H9 (cell line): ENCODE data around the gene AGTRAP. TPM values are rescaled to one million over a fixed set of nuclear protein-coding genes. Genes with fewer than 3 reads are reported as not detected.

Experiments
- DNase-seq: peaks from one replicate; pipeline ENCODE4 v3.0.0-alpha.2; 2017
- H2AFZ ChIP-seq: one replicate; pipeline ENCODE4 v1.6.1; 2013; ENCODE audit warnings: mild to moderate bottlenecking, low read length, control low read depth, moderate library complexity
- H2AK5ac ChIP-seq: 2 replicates; pipeline ENCODE4 v1.6.1; 2013; ENCODE audit warnings: low read length, control low read depth, mixed read lengths; ENCODE audit not compliant: insufficient read length
- H2BK120ac ChIP-seq: one replicate; pipeline ENCODE4 v1.6.1; 2013; ENCODE audit warnings: low read depth, mild to moderate bottlenecking, low read length, control low read depth, inconsistent platforms; ENCODE audit not compliant: poor library complexity, severe bottlenecking
- H2BK12ac ChIP-seq: 2 replicates; pipeline ENCODE4 v1.6.1; 2013; ENCODE audit warnings: low read length, control low read depth, mixed read lengths, low read depth; ENCODE audit not compliant: insufficient read length
- H2BK15ac ChIP-seq: 2 replicates; pipeline ENCODE4 v1.6.1; 2013; ENCODE audit warnings: low read depth, low read length, control low read depth
- H2BK20ac ChIP-seq: one replicate; pipeline ENCODE4 v1.6.1; 2013; ENCODE audit warnings: low read depth, mild to moderate bottlenecking, low read length, control low read depth, inconsistent platforms; ENCODE audit not compliant: poor library complexity, severe bottlenecking
- H2BK5ac ChIP-seq: 2 replicates; pipeline ENCODE4 v1.6.1; 2013; ENCODE audit warnings: low read length, control low read depth, mixed read lengths; ENCODE audit not compliant: insufficient read length
- H3K14ac ChIP-seq: 2 replicates; pipeline ENCODE4 v1.6.1; 2013; ENCODE audit warnings: low read length, control low read depth; ENCODE audit not compliant: insufficient read depth
- H3K18ac ChIP-seq: 2 replicates; pipeline ENCODE4 v1.6.1; 2013; ENCODE audit warnings: low read depth, mild to moderate bottlenecking, mixed read lengths, low read length, control low read depth; ENCODE audit not compliant: insufficient read length
- H3K23ac ChIP-seq: 2 replicates; pipeline ENCODE4 v1.6.1; 2013; ENCODE audit warnings: low read length, control low read depth, mixed read lengths, low read depth; ENCODE audit not compliant: insufficient read length
- H3K23me2 ChIP-seq: 2 replicates; pipeline ENCODE4 v1.6.1; 2013; ENCODE audit warnings: low read depth, mild to moderate bottlenecking, mixed read lengths, low read length, control low read depth; ENCODE audit not compliant: insufficient read length, poor library complexity, severe bottlenecking
- H3K27ac ChIP-seq: 2 replicates; pipeline ENCODE4 v1.5.1; 2013; ENCODE audit warnings: low read length, control low read depth, mixed read lengths, low read depth; ENCODE audit not compliant: insufficient read length
- H3K27me3 ChIP-seq: 2 replicates; pipeline ENCODE4 v1.6.1; 2013; ENCODE audit warnings: low read length, control low read depth, inconsistent platforms; ENCODE audit not compliant: insufficient read depth
- H3K4ac ChIP-seq: 2 replicates; pipeline ENCODE4 v1.6.1; 2013; ENCODE audit warnings: low read depth, mild to moderate bottlenecking, control low read depth, inconsistent platforms, low read length, moderate library complexity
- H3K4me1 ChIP-seq: 2 replicates; pipeline ENCODE4 v1.6.1; 2013; ENCODE audit warnings: low read length, control low read depth, inconsistent platforms; ENCODE audit not compliant: insufficient read depth
- H3K4me2 ChIP-seq: 2 replicates; pipeline ENCODE4 v1.6.1; 2013; ENCODE audit warnings: low read length, control low read depth, mixed read lengths; ENCODE audit not compliant: insufficient read length, insufficient read depth
- H3K56ac ChIP-seq: 2 replicates; pipeline ENCODE4 v1.6.1; 2013; ENCODE audit warnings: low read depth, mild to moderate bottlenecking, mixed read lengths, low read length, control low read depth; ENCODE audit not compliant: insufficient read length
- H3K79me1 ChIP-seq: 2 replicates; pipeline ENCODE4 v1.6.1; 2013; ENCODE audit warnings: low read depth, mild to moderate bottlenecking, moderate library complexity, low read length, control low read depth, inconsistent platforms; ENCODE audit not compliant: insufficient read depth, poor library complexity, severe bottlenecking
- H3K79me2 ChIP-seq: 2 replicates; pipeline ENCODE4 v1.6.1; 2013; ENCODE audit warnings: low read length, control low read depth, inconsistent platforms; ENCODE audit not compliant: insufficient read depth
- H3K9ac ChIP-seq: 2 replicates; pipeline ENCODE4 v1.6.1; 2013; ENCODE audit warnings: low read length, control low read depth, mixed read lengths; ENCODE audit not compliant: insufficient read length; ENCODE audit errors: extremely low read depth
- H3K9me3 ChIP-seq: one replicate; pipeline ENCODE4 v1.6.1; 2013; ENCODE audit warnings: low read depth, low read length, inconsistent platforms; ENCODE audit not compliant: control insufficient read depth
- H3T11ph ChIP-seq: one replicate; pipeline ENCODE4 v1.6.1; 2013; ENCODE audit warnings: mild to moderate bottlenecking, low read length, control low read depth, inconsistent platforms
- H4K20me1 ChIP-seq: one replicate; pipeline ENCODE4 v1.6.1; 2013; ENCODE audit not compliant: control insufficient read depth, insufficient read length, insufficient read depth
- H4K5ac ChIP-seq: 2 replicates; pipeline ENCODE4 v1.6.1; 2013; ENCODE audit warnings: low read depth, mild to moderate bottlenecking, mixed read lengths, low read length, control low read depth; ENCODE audit not compliant: insufficient read length
- H4K8ac ChIP-seq: replicated peaks from 2 replicates; pipeline ENCODE4 v1.6.1; 2013; ENCODE audit warnings: low read length, control low read depth, mixed read lengths, low read depth; ENCODE audit not compliant: insufficient read length
- H4K91ac ChIP-seq: 2 replicates; pipeline ENCODE4 v1.6.1; 2013; ENCODE audit warnings: low read depth, mild to moderate bottlenecking, moderate library complexity, mixed read lengths, low read length, control low read depth; ENCODE audit not compliant: insufficient read length
- H3K27ac Mint-ChIP-seq, 3 experiments: 2 replicates in 2 of 3; 3 replicates in 1 of 3; pipeline ENCODE4 v1.8.0; 2020 to 2021; ENCODE audit warnings: mixed read lengths in 3 of 3, mild to moderate bottlenecking in 1 of 3, moderate library complexity in 1 of 3
- H3K27me3 Mint-ChIP-seq: 2 replicates; pipeline ENCODE4 v1.8.0; 2021; ENCODE audit warnings: low read depth, mild to moderate bottlenecking, moderate library complexity, mixed read lengths
- H3K36me3 Mint-ChIP-seq, 3 experiments: 2 replicates in 2 of 3; 3 replicates in 1 of 3; pipeline ENCODE4 v1.8.0; 2020 to 2021; ENCODE audit warnings: low read depth in 3 of 3, mixed read lengths in 3 of 3; ENCODE audit not compliant: insufficient read depth in 1 of 3
- H3K4me1 Mint-ChIP-seq, 2 experiments: 2 replicates each; pipeline ENCODE4 v1.8.0; 2020; ENCODE audit warnings: mixed read lengths in 2 of 2
- H3K4me3 Mint-ChIP-seq, 2 experiments: 2 replicates in 1 of 2; 3 replicates in 1 of 2; pipeline ENCODE4 v1.8.0; 2020 to 2021; ENCODE audit warnings: mild to moderate bottlenecking in 2 of 2, mixed read lengths in 2 of 2, moderate library complexity in 1 of 2
- H3K9me3 Mint-ChIP-seq, 2 experiments: 2 replicates in 1 of 2; 3 replicates in 1 of 2; pipeline ENCODE4 v1.8.0; 2020; ENCODE audit warnings: mild to moderate bottlenecking in 2 of 2, mixed read lengths in 2 of 2, moderate library complexity in 1 of 2
- CTCF ChIP-seq: fragments of 200-600 bp; sonication (generic); conservative IDR thresholded peaks from 3 replicates; pipeline ENCODE4 v1.8.0; 2021; ENCODE audit warnings: antibody characterized with exemption, mild to moderate bottlenecking
- WGBS: extraction: QIAGEN DNeasy Blood & Tissue Kit; methylation state at CpG from one replicate; pipeline ENCODE4 v1.1.7; 2013; ENCODE audit warnings: missing lambda C conversion rate, low lambda C conversion rate, mixed read lengths; ENCODE audit not compliant: insufficient read length; ENCODE audit errors: extremely low coverage; 5-methylcytosine and 5-hydroxymethylcytosine counted together
- total RNA-seq: library from RNA; stranded (reverse); gene quantifications from 2 replicates; pipeline ENCODE4 v1.2.1, GENCODE V29; 2021

Gene AGTRAP
- total RNA-seq, 1 experiment from 2014 or later, result 60.9 TPM

- Mint-ChIP-seq H3K27ac (peak overlapping the region in 2 of 3 experiments; percentile 49 to 53; a peak in 3 of 7 replicates), H3K36me3 (peaks cover 0 to 5% (median 2%) of the 10 kb centered on the region in 3 experiments; a peak in 2 of 7 replicates), H3K9me3 (no peaks in the 10 kb centered on the region), H3K4me1 (peaks cover 44 to 59% of the 10 kb centered on the region in 2 experiments), H3K27me3 (peaks cover 10% of the 10 kb centered on the region), H3K4me3 (peak overlapping the region; percentile 94; a peak in 3 of 5 replicates)
- Histone ChIP-seq H3K14ac (no peak overlapping the region), H3K4me2 (no peak overlapping the region), H4K8ac (no peak overlapping the region), H4K20me1 (no peaks in the 10 kb centered on the region), H3K9ac (no peak overlapping the region), H3K4me1 (peaks cover 4% of the 10 kb centered on the region; the same call in 1 of the 2 replicates), H2BK15ac (no peak overlapping the region), H2AK5ac (no peak overlapping the region), H3K23me2 (peaks cover 20% of the 10 kb centered on the region), H2BK120ac (no peak overlapping the region), H3K79me2 (peaks cover 8% of the 10 kb centered on the region; the same call in 1 of the 2 replicates), H2BK12ac (no peak overlapping the region), H3K9me3 (no peaks in the 10 kb centered on the region), H3K23ac (no peak overlapping the region), H4K5ac (no peak overlapping the region), H3K4ac (no peak overlapping the region), H3K18ac (no peak overlapping the region), H3K27me3 (no peaks in the 10 kb centered on the region; the same call in 1 of the 2 replicates), H3K79me1 (no peaks in the 10 kb centered on the region), H3K56ac (no peak overlapping the region), H2BK5ac (no peak overlapping the region), H3K27ac (no peak overlapping the region), H4K91ac (no peak overlapping the region), H2BK20ac (no peak overlapping the region), H2AFZ (no peak overlapping the region), H3T11ph (no peak overlapping the region)
- WGBS, result no CpG with 5 or more reads among the region's 5 CpGs
- TF ChIP-seq CTCF, result no peak
- no peak for DNase-seq
Measured at GRCh38 chr1:11693917-11694316, 42.0 kb upstream of the AGTRAP start.
